Activated T-cell treated with anti-CD3 and anti-CD28 coated beads, Interleukin-2, amount 50 U/mL, for 48 hours (primary cell): ENCODE results near the gene PAK5.

Experiments
- DNase-seq, 2 experiments: peaks; one replicate each; pipeline ENCODE4 v3.0.0-alpha.2; 2020

PAK5 gene

GRCh38 chr20:9775176-9775575 lies 63.7 kb downstream of the PAK5 start:
- no peak for DNase-seq

- DNase-seq: no peak
These were observed 68.9 kb downstream of the PAK5 start for GRCh38 chr20:9769954-9770353.

DNA sequence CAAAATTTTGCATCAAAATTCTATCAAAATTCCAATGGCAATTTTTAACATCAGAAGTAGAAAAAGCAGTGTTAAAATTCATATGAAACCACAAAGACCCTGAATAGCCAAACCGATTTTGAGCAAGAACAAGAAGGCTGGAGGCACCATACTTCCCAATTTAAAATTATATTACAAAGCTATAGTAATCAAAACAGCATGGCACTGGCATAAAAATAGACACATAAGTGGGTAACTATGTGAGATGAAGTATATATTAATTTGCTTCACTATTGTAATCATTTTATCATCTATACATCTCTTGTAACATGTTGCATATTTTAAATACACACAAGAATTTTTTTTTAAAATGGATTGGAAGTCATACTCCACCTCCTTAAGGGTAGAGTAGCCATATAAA lies 77.4 kb downstream of the PAK5 start:
- DNase-seq: no peak

GRCh38 chr20:9759392-9759791 lies 79.5 kb downstream of the PAK5 start:
- DNase-seq: no peak

DNA sequence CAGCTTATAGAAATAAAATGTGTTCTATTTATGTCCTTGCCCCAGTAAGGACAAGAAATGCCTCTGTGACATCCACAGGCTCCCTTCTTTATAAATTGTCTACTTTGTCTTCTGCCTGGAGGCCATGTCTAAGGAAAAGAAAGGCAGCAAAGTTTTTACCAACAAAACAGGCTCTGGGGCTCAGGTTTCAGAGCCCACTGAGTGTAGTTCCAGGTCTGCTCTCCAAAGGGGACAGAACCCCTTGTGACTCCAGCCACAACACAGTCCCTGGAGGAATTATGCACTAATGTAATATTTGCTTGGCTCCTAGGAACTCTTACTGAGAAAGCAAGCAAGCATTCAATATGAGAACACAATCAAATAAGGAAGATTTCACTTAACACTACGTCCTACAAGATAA lies 80.1 kb downstream of the PAK5 start:
- DNase-seq: no peak

DNA sequence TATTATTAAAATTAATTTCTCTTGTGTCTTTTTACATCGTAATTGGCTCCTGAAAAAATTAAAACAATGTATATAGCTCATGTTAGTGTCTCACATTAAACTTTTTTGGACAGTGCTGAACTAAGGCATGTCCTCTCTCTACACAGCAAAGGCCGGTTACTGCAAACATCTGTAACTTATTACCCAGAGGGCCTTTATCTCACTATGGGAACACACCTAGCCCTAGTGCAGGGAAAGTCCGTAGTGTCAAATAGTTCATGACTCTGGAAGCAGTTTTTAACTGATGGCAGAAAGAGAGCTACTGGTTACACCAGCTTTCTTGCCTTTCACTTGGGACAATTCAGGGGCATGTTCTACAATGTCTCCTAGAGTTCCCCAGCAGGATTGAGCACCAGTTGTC lies 82.2 kb downstream of the PAK5 start:
- no peak for DNase-seq

GRCh38 chr20:9755301-9755700 lies 83.6 kb downstream of the PAK5 start:
- DNase-seq: no peak

- no peak for DNase-seq
These were observed 94.3 kb downstream of the PAK5 start for GRCh38 chr20:9744551-9744950.

- DNase-seq: no peak
These were observed 95.0 kb downstream of the PAK5 start for GRCh38 chr20:9743871-9744270.

DNA sequence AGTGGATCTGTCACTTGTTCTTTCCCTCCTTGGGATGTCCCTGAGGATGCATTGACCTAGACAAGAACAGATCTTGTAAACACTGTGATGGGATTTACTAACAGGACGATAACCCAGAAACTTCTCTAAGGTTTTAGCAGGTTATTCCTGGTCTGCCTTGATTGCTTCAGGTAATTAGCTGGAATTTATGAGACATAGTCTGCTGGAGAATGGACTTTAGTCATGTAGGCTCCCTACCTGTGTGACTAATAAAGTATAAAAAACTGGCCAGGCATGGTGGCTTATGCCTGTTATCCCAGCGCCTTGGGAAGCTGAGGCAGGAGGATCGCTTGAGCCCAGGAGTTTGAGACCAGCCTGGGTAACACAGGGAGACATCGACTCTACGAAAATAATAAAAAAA lies 96.1 kb downstream of the PAK5 start:
- no peak for DNase-seq

DNA sequence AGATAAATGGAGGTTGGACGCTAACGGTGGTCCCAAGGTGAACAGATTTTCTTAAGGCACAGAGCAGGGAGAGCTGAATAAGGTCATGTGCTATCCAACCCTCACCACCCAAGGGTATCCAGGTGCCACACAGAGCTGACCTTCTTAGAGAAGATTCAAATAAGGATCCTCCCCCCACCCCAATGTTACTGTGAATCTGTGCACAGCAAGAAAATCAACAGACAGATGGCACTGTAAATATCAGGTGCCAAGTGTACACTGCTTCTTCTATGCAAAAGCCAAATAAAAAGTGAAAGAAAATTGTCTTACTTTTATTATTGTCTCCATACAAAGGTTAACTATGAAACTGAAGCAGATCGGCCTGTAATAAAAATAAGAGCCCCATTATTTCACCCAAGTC lies 96.9 kb downstream of the PAK5 start:
- DNase-seq: no peak

- no peak for DNase-seq
These were observed 98.4 kb downstream of the PAK5 start for GRCh38 chr20:9740486-9740885.

DNA sequence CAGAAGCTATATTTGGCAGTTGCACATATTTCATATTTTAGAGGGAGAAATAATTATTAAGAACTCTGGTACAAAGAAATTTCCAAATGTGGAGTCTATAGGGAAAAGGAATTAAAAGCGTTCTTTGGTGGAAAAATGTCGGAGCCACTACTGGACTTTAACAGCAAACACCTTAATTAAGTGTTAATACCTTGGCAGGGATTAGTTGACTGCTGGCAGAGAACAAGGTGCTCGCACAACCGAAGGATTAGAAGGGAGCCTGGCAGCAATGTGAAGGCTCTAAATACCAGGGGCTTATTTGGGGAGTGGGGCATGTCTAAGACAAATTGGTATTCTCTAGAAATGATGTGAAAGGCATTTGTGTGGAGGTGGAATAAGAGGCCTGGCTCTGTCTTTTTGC lies 98.9 kb downstream of the PAK5 start:
- DNase-seq: no peak

DNA sequence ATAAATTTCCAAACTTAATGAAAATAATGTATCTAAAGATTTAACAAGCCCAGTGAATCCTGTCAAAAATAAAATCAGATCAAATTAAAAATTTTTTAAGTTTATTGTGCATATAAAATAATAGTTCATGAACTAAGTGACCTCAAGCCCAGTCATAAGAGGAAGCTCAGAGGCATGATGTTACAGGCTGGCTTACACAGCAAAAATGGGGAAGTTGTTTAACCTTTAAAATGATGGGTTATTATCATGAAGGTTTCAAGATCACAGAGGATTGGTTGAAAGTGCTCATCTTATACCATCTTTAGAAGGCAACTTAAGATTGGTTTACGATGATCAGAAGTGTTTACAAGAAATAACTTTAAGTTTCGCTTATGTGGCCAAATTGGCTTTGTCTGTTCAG lies 102.5 kb downstream of the PAK5 start:
- no peak for DNase-seq

DNA sequence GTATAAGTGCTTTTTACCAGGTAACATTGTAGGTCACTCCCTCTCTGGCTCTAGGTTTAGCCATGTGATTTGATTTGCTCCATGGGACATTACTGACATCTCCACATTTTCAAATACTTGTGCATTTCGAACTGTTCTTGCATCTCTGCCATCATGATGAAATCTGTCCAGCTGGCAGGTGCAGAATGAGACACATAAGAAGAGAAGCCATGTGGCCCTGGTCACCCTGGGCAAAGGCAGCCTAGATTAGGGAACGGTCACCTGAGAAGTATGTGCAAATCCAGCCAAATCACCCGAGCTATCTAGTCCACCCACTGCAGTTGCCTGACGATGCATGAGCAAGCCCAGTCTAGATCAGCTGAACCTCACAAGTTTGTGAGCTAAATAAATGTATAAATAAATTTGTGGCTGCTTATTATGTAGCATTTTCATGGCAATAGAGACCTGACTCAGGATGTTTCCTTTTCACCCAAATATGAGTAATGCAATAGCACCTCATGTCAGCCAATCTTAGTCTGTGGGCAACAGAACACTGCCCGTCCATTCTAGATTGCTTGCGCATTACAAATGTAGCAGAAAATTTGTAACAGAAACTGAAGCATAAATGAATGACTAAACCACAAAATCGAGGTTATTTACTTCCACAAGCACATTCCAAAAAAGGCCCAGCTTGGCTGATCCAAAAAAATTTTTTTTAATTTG lies 115.2 kb downstream of the PAK5 start:
- DNase-seq: no peak

DNA sequence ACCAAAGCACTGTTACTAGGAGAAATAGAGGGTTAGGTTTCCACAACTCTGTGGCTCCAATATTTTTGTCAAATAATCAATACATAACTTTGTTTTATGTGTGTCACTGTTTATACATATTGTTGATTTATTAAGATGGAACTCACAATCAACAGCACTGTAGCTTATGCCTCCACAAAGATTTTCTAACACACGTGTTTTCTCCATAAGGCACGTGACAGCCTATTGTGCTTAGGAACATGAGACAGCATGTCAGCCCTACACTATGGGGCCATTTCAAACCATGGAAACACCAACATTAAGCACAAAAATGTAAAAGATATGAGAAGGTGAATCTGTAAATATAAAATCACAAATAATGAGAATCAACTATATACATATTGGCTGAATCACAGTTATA lies 127.0 kb downstream of the PAK5 start:
- DNase-seq: no peak

- no peak for DNase-seq
These were observed 128.2 kb downstream of the PAK5 start for GRCh38 chr20:9710685-9711084.

DNA sequence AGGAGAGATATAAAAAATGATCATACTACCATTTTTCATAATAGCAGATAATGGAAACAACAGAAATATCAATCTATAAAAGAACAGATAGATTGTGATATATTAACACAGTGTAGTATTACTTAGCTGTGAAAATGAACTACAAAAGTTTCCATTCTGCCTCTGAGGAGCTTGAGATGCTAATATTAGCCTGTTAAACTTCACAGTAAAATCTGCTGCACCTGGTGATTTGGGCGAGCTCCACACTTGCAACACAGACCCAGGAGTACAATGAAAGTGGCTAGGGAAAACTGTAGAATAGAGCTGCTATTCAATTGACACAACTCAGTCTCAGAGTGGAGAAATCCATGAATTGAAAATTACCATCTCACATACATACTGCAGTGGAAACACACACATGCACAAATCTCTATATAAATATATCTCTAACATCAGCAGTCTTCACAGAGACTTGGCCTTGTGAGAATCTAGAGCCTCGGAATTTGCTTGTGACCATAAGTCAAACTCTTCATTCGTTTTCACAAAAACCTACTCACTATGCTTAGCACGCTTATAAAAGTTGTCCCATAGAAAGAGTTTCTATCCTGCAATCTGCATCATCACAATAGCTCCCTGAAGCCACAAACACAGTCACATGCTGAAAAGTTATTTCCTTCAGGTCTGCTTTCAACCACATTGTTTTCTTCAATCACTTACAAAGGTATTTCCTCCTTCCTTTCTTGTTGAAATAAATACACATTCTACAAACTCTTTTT lies 133.0 kb downstream of the PAK5 start:
- DNase-seq: no peak

- DNase-seq: no peak
These were observed 139.7 kb downstream of the PAK5 start for GRCh38 chr20:9699181-9699580.

DNA sequence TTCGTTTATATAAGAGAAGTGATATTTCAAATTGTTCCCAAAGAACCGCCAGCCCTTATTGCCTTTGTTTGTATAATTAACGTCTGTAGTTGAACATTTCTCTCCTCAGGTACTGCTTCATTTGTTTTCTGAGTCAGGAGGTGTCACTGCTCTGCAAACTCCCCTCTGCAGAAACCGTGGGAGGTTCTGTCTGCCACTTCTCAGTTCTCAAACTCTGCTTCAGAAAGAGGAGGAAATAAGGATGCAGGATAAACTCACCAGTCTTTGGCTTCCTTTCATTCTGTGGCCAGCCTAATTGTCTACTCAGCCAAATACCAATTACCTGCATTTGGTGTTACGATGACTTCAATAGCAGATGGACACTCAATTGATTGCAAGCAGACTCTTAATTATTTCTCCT lies 149.8 kb downstream of the PAK5 start:
- no peak for DNase-seq

- no peak for DNase-seq
These were observed 152.0 kb downstream of the PAK5 start for GRCh38 chr20:9686866-9687265.

DNA sequence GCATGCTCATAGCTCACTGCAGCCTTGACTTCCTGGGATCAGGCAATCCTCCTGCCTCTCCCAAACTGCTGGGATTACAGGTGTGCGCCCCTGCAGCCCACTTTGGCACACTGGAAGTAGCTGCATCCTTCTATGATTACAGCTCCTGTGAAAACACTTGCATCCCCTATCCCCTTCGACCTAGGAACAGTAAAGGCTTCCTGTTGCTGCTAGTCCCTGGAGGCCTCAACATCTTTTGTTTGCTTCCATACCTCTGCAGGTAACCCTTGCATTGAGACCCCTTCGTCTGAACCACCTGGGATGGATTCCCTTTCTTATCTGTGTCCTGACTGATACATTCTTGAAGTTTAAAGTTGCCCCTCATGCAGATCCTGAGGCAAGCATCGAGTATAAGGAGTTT lies 152.4 kb downstream of the PAK5 start:
- no peak for DNase-seq

DNA sequence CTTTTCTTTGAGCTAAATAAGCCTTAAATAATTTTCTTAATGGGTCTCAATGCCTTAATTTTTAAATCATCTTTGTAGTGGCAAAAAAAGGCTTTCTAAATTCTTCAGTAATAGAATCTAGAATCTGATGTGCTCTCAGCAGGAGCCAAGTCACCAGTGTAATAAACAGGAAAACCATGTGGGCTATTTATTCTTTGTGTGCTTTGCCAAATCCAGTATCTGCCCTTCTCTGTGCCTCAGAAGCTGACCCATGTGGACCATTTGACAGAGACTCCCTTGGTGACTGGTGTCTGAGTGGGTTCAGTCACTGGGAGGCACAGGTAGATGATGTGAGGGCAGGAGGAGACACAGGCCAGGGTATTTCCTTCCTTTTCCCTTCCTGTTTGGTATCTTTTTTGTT lies 152.9 kb downstream of the PAK5 start:
- DNase-seq: no peak

- no peak for DNase-seq
These were observed 153.9 kb downstream of the PAK5 start for GRCh38 chr20:9685011-9685410.

GRCh38 chr20:9677100-9677623 lies 161.7 kb downstream of the PAK5 start:
- no peak for DNase-seq
